OCI-LY3 (cell line): ENCODE data around the gene BTD.

ENCODE experiments used
- CTCF ChIP-seq: fragments of 200-600, 300-600 bp; sonication (generic); IDR thresholded peaks from 2 replicates; pipeline ENCODE4 v1.5.1; 2014; ENCODE audit warnings: antibody characterized with exemption, low read length, low read depth
- EZH2phosphoT487 ChIP-seq: fragments of 200-600 bp; shearing (Covaris generic); IDR thresholded peaks from 2 replicates; pipeline ENCODE4 v1.6.1; 2018; ENCODE audit warnings: antibody characterized with exemption, mixed run types, low read depth

GRCh38 chr3:15562560-15562959 lies 39.0 kb upstream of the BTD start:
- TF ChIP-seq CTCF = no peak
- no peak for TF ChIP-seq EZH2phosphoT487
